ENCODE results near the gene PTDSS2. TPM values are rescaled to one million over a fixed set of nuclear protein-coding genes. Genes with fewer than 3 reads are reported as not detected.
A peak's percentile ranks its signal among the peaks of the same experiment; 100 is the strongest.

The PTDSS2 gene
- total RNA-seq, 2 experiments from 2014 or later, result 24.6 to 26.1 TPM

DNA sequence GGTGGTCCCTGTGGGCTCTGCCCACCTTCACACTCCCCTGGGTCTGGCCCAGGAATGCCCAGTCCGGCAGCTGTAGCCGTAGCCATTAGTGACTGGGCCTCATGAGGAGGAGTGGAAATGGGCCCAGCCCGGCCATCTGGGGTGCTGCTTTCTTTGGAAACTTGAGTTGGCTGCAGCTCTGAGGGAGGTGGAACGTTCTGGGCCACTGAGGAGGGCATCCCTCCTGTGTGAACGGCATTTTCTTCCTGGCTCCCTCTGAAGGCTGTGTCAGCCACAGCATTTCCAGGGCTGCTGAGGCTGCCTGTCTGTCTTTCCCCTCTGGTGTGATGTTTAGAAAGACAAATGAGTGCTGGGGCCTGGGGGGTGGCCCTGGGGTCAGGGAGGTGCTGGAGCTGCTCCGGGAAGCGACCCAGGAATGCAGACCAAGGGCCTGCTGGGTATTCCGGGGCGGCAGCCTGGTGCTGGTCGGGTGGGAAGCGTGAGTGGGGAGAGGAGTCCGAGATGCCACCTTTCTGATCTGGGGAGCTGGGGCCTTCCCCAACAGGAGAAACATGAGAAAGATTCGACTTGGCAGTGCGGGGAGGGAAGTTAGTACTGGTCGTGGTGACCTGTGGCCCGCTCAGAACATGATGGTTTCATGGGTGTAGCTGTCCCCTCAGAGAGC lies 27.1 kb downstream of the PTDSS2 start:
- H3K4me1 Mint-ChIP-seq (ENCODE audit: low read depth), result no peaks in the 10 kb centered on the region
- H3K4me3 Mint-ChIP-seq, result no peak overlapping the region
- no peaks in the 10 kb centered on the region for H3K36me3 Mint-ChIP-seq (ENCODE audit: low read depth)
- H3K27me3 Mint-ChIP-seq (ENCODE audit: low read depth), result no peaks in the 10 kb centered on the region
- no peak for ATAC-seq
- H3K27ac Mint-ChIP-seq, result no peak overlapping the region
- CTCF ChIA-PET, result interaction anchor here (1.3 kb wide), 1 partner anchor 42 kb away, joined by 5 read pairs; no protein-coding TSS in a partner anchor
- no peaks in the 10 kb centered on the region for H3K9me3 Mint-ChIP-seq (ENCODE audit: insufficient read depth)
- POLR2A ChIA-PET, result no interaction called here
- no peak for DNase-seq

DNA sequence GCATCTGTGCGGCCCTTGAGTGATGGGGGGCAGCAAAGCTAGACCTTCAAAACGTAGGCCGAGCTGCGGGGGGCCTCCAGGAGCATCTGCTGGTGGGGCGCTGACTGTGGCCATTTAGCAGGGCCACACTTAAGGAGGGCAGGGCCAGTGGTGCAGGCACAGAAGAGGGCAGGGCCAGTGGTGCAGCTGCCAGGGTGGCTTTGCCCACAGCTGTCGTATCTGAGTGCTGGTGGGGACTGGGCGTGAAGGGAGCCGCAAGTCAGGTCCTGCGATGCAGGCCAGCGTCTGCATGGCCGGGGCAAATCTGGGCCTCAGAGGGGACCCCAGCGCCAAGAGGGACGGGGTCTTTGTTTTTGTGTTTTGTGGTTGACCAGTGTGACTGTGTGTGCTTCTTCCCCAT lies 29.2 kb downstream of the PTDSS2 start:
- Mint-ChIP-seq H3K4me1 (ENCODE audit: low read depth) (no peaks in the 10 kb centered on the region), H3K9me3 (ENCODE audit: insufficient read depth) (no peaks in the 10 kb centered on the region), H3K4me3 (no peak overlapping the region), H3K27me3 (ENCODE audit: low read depth) (no peaks in the 10 kb centered on the region), H3K27ac (no peak overlapping the region), H3K36me3 (ENCODE audit: low read depth) (no peaks in the 10 kb centered on the region)
- ATAC-seq (no peak), DNase-seq (no peak)
- POLR2A ChIA-PET, result no interaction called here
- CTCF ChIA-PET, result no interaction called here

DNA sequence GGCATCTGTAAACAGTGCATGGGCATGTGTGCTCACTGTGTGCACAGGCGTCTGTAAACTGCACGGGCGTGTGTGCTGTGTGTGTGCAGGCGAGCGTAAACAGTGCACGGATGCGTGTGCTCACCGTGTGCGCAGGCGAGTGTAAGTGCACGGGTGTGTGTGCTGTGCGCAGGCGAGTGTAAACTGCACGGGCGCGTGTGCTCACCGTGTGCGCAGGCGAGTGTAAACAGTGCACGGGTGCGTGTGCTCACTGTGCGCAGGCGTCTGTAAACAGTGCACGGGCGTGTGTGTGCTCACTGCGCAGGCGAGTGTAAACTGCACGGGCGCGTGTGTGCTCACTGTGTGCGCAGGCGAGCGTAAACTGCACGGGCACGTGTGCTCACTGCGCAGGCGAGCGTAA lies 34.5 kb downstream of the PTDSS2 start:
- CTCF ChIA-PET, result no interaction called here
- H3K27ac Mint-ChIP-seq, result no peak overlapping the region
- H3K9me3 Mint-ChIP-seq (ENCODE audit: insufficient read depth), result no peaks in the 10 kb centered on the region

DNA sequence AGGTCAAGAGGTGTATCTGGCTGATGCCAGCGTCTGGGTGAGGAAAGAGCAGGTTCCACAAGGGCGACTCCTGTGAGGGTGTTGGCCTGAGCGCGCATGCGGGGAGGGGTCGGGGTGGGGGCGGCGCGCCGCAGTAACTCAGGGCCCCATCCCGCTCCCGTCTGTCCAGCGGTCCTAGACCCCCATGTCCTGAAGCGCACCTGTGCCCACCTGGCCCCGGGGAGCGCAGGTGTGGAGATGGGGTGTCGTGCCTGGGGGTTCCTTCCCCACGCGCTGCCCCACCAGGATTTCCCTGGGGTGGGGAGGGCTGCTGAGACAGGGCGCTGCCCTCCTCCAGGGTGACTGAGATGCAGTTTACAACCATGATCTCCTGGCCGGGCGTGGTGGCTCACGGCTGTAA lies 36.1 kb downstream of the PTDSS2 start:
- H3K36me3 Mint-ChIP-seq (ENCODE audit: low read depth), result no peaks in the 10 kb centered on the region
- H3K4me3 Mint-ChIP-seq, result no peak overlapping the region
- DNase-seq (no peak), ATAC-seq (no peak)
- no peaks in the 10 kb centered on the region for H3K4me1 Mint-ChIP-seq (ENCODE audit: low read depth)
- CTCF ChIA-PET, result no interaction called here
- no peaks in the 10 kb centered on the region for H3K9me3 Mint-ChIP-seq (ENCODE audit: insufficient read depth)
- no peak overlapping the region for H3K27ac Mint-ChIP-seq
- POLR2A ChIA-PET, result no interaction called here
- H3K27me3 Mint-ChIP-seq (ENCODE audit: low read depth), result no peaks in the 10 kb centered on the region

More for the DNA sequence above, 34.5 kb downstream of the PTDSS2 start:
- Mint-ChIP-seq H3K36me3 (ENCODE audit: low read depth) (no peaks in the 10 kb centered on the region), H3K27me3 (ENCODE audit: low read depth) (no peaks in the 10 kb centered on the region), H3K4me1 (ENCODE audit: low read depth) (no peaks in the 10 kb centered on the region), H3K4me3 (no peak overlapping the region)
- DNase-seq, result no peak
- POLR2A ChIA-PET, result no interaction called here
- ATAC-seq, result no peak

DNA sequence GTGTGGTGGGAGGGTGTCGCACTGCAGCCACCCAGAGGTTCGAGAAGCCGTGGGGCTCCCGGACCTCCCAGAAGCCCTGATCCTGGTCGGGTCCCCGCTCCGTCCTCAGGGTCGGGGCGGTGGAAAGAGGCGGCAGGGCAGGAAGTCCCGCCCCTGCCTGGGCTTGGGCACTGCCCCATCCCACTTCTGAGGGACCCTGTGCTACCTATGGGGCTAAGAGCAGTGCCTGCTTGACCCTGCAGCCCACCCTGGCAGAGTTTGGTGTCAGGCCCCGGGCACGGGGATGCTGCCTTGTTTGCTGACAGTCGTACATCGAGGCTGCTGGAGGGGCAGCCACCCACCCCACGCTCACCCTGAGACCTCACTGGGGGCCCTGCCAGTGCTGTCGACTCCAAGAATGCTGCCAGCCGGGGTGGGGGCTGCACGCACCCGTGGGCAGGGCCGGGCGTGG lies 37.5 kb downstream of the PTDSS2 start:
- Mint-ChIP-seq H3K9me3 (ENCODE audit: insufficient read depth) (no peaks in the 10 kb centered on the region), H3K4me3 (no peak overlapping the region), H3K27ac (no peak overlapping the region), H3K27me3 (ENCODE audit: low read depth) (no peaks in the 10 kb centered on the region), H3K4me1 (ENCODE audit: low read depth) (no peaks in the 10 kb centered on the region), H3K36me3 (ENCODE audit: low read depth) (no peaks in the 10 kb centered on the region)
- no peak for ATAC-seq
- CTCF ChIA-PET, result no interaction called here
- DNase-seq, result no peak
- POLR2A ChIA-PET, result no interaction called here

DNA sequence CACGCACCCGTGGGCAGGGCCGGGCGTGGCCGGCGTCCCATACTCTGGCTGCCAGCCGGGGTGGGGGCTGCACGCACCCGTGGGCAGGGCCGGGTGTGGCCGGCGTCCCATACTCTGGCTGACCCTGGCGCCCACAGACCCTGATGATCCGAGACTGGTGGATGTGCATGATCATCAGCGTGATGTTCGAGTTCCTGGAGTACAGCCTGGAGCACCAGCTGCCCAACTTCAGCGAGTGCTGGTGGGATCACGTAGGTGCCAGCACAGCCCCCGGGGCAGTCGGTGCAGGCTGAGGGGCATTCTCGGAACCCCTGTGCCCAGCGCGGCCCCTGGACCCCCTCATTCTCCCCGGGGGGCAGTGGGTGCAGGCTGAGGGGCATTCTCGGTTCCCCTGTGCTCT lies 38.0 kb downstream of the PTDSS2 start:
- Mint-ChIP-seq H3K36me3 (ENCODE audit: low read depth) (no peaks in the 10 kb centered on the region), H3K4me3 (no peak overlapping the region), H3K9me3 (ENCODE audit: insufficient read depth) (no peaks in the 10 kb centered on the region), H3K27ac (no peak overlapping the region), H3K27me3 (ENCODE audit: low read depth) (no peaks in the 10 kb centered on the region), H3K4me1 (ENCODE audit: low read depth) (no peaks in the 10 kb centered on the region)
- DNase-seq (no peak), ATAC-seq (no peak)
- POLR2A ChIA-PET, result no interaction called here
- CTCF ChIA-PET, result no interaction called here

DNA sequence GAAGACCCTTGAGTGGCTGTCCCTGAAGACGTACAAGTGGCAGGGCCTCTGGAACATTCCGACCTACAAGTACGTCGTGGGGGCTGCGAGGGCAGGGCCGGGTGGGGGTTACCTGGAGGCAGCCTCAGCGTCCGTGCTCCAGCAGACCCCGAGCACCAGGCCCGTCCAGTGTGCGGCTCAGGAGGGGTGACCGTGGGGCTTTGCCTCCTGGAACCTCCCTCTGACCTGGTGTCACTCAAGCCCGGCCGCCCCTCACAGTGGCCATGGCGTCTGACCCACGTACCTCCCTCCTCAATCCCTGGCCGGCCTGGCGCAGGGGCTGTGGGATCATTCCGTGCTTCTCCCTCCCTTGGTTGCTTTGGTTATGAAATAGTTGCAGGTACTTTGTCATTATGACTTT lies 38.5 kb downstream of the PTDSS2 start:
- Mint-ChIP-seq H3K9me3 (ENCODE audit: insufficient read depth) (no peaks in the 10 kb centered on the region), H3K36me3 (ENCODE audit: low read depth) (no peaks in the 10 kb centered on the region), H3K27me3 (ENCODE audit: low read depth) (no peaks in the 10 kb centered on the region), H3K27ac (no peak overlapping the region), H3K4me1 (ENCODE audit: low read depth) (no peaks in the 10 kb centered on the region), H3K4me3 (no peak overlapping the region)
- ChIA-PET POLR2A (no interaction called here), CTCF (no interaction called here)
- no peak for ATAC-seq
- DNase-seq, result no peak

DNA sequence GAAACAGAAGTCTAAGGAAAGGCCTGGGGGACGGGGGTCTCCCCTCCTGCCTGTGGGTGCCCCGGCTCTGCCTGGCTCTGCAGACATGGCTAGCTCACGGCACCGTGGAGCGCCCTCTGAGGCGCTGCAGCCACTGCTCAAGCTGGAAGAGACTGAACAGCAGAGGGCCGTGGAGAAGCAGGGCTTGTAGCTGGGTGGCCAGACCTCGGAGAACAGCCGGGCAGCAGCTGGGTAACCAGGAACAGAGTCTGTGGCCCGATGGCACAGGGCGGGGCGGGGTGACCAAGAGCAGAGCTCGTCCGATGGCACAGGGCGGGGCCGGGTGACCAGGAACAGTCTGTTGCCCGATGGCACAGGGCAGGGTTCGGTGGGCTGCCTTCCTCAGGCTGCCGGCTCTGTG lies 38.9 kb downstream of the PTDSS2 start:
- H3K9me3 Mint-ChIP-seq (ENCODE audit: insufficient read depth), result no peaks in the 10 kb centered on the region
- no peak overlapping the region for H3K4me3 Mint-ChIP-seq
- H3K4me1 Mint-ChIP-seq (ENCODE audit: low read depth), result no peaks in the 10 kb centered on the region
- ATAC-seq (no peak), DNase-seq (no peak)
- ChIA-PET CTCF (no interaction called here), POLR2A (no interaction called here)
- peak overlapping the region; percentile 43 for H3K27ac Mint-ChIP-seq
- no peaks in the 10 kb centered on the region for H3K36me3 Mint-ChIP-seq (ENCODE audit: low read depth)
- H3K27me3 Mint-ChIP-seq (ENCODE audit: low read depth), result no peaks in the 10 kb centered on the region

DNA sequence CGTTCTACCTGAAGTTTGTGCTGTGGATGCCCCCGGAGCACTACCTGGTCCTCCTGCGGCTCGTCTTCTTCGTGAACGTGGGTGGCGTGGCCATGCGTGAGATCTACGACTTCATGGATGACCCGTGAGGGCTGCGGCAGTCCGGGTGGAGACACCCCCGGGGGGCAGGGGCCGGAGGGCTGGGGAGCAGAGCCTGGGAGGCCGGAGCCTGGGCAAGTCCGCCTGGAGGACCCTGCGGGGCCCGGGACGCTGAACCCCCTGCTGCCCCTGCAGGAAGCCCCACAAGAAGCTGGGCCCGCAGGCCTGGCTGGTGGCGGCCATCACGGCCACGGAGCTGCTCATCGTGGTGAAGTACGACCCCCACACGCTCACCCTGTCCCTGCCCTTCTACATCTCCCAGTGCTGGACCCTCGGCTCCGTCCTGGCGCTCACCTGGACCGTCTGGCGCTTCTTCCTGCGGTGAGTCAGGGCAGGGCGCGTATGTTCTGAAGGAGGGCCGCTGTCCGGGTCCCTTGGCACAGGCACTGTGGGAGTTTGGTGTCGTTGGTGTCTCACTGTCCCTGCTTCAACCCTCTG lies 39.6 kb downstream of the PTDSS2 start:
- ATAC-seq (no peak), DNase-seq (no peak)
- ChIA-PET POLR2A (no interaction called here), CTCF (no interaction called here)
- no peaks in the 10 kb centered on the region for H3K4me1 Mint-ChIP-seq (ENCODE audit: low read depth)
- no peak overlapping the region for H3K4me3 Mint-ChIP-seq
- H3K27me3 Mint-ChIP-seq (ENCODE audit: low read depth), result no peaks in the 10 kb centered on the region
- no peaks in the 10 kb centered on the region for H3K9me3 Mint-ChIP-seq (ENCODE audit: insufficient read depth)
- H3K27ac Mint-ChIP-seq, result no peak overlapping the region
- H3K36me3 Mint-ChIP-seq (ENCODE audit: low read depth), result peaks cover 2% of the 10 kb centered on the region

DNA sequence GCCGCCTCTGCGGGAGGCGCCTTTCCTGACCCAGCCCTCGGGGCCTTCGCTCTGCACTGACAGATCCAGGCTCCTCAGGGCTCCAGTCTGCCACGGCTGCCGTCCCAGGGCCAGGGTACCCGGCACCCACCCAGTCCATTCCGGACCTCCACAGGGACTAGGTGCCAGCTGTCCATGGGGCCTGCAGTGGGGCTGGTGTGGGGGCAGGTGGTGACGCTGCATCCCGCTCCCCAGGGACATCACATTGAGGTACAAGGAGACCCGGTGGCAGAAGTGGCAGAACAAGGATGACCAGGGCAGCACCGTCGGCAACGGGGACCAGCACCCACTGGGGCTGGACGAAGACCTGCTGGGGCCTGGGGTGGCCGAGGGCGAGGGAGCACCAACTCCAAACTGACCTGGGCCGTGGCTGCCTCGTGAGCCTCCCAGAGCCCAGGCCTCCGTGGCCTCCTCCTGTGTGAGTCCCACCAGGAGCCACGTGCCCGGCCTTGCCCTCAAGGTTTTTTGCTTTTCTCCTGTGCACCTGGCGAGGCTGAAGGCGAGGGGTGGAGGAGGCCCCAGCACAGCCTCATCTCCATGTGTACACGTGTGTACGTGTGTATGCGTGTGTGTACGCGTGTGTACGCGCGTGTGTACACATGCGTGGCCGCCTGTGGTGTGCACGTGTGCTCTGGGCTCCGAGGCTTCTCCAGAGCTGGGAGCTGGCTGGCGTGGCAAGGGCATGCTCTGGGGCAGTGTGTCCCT lies 40.3 kb downstream of the PTDSS2 start:
- no peaks in the 10 kb centered on the region for H3K4me1 Mint-ChIP-seq (ENCODE audit: low read depth)
- H3K4me3 Mint-ChIP-seq, result no peak overlapping the region
- no peaks in the 10 kb centered on the region for H3K27me3 Mint-ChIP-seq (ENCODE audit: low read depth)
- H3K9me3 Mint-ChIP-seq (ENCODE audit: insufficient read depth), result no peaks in the 10 kb centered on the region
- no peak overlapping the region for H3K27ac Mint-ChIP-seq
- CTCF ChIA-PET, result no interaction called here
- ATAC-seq (no peak), DNase-seq (no peak)
- peaks cover 2% of the 10 kb centered on the region for H3K36me3 Mint-ChIP-seq (ENCODE audit: low read depth)
- POLR2A ChIA-PET, result no interaction called here

DNA sequence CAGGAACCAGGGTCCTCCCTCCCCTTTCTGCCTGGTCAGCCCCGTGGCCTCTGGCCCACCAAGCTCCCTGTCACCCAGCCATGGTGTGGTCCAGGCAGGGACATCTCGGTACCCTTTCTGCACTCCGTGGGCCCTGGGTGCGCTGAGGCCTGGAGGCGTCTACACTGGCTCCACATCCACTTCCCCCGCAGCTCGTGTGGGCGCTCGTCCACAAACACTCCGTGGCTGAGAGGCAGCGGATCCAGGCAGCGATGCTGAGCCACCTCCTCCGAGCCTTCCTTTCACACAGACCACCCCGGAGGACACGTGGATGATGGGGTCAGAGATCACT lies 40.8 kb downstream of the PTDSS2 start:
- H3K36me3 Mint-ChIP-seq (ENCODE audit: low read depth), result peaks cover 4% of the 10 kb centered on the region
- DNase-seq (no peak), ATAC-seq (no peak)
- H3K4me3 Mint-ChIP-seq, result no peak overlapping the region
- ChIA-PET CTCF (no interaction called here), POLR2A (no interaction called here)
- H3K27me3 Mint-ChIP-seq (ENCODE audit: low read depth), result no peaks in the 10 kb centered on the region
- no peaks in the 10 kb centered on the region for H3K4me1 Mint-ChIP-seq (ENCODE audit: low read depth)
- H3K9me3 Mint-ChIP-seq (ENCODE audit: insufficient read depth), result no peaks in the 10 kb centered on the region
- no peak overlapping the region for H3K27ac Mint-ChIP-seq

DNA sequence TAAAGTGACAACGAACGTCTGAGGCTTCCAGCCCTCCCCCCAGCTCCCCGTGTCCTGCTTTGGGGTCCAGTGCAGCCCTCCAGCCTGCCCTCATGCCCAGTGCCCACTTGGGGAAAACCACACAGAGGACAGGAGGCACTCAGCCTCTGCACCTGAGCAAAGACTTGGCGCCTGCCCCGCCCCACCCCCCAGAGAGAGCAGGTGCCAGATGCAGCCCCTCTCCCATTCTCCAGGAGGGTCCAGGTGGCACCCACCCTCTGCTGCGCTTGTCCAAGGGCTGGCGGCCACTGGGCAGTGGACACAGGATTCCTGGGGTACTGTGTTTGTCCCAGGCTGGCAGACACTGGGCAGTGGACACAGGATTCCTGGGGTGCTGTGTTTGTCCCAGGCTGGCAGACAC lies 41.3 kb downstream of the PTDSS2 start:
- Mint-ChIP-seq H3K36me3 (ENCODE audit: low read depth) (peaks cover 5% of the 10 kb centered on the region), H3K27ac (no peak overlapping the region), H3K9me3 (ENCODE audit: insufficient read depth) (no peaks in the 10 kb centered on the region), H3K4me1 (ENCODE audit: low read depth) (no peaks in the 10 kb centered on the region), H3K27me3 (ENCODE audit: low read depth) (no peaks in the 10 kb centered on the region), H3K4me3 (no peak overlapping the region)
- no peak for DNase-seq
- ChIA-PET POLR2A (no interaction called here), CTCF (no interaction called here)
- ATAC-seq, result no peak
